OCI-LY3 (cell line): ENCODE results near the gene PRIM2.

ENCODE experiments used
- CTCF ChIP-seq: fragments of 200-600, 300-600 bp; sonication (generic); IDR thresholded peaks from 2 replicates; pipeline ENCODE4 v1.5.1; 2014; ENCODE audit warnings: antibody characterized with exemption, low read length, low read depth
- EZH2phosphoT487 ChIP-seq: fragments of 200-600 bp; shearing (Covaris generic); IDR thresholded peaks from 2 replicates; pipeline ENCODE4 v1.6.1; 2018; ENCODE audit warnings: antibody characterized with exemption, mixed run types, low read depth

GRCh38 chr6:57278570-57278969 is 38.9 kb upstream of the PRIM2 start:
- TF ChIP-seq CTCF: no peak
- no peak for TF ChIP-seq EZH2phosphoT487
